Activated T-helper 9 cell treated with anti-CD3 and anti-CD28 coated beads, Interleukin-2, amount 50 U/mL, for 16 hours (primary cell): ENCODE measurements around the gene NUP210.

Experiments
- DNase-seq: peaks from one replicate; pipeline ENCODE4 v3.0.0-alpha.2; 2020; ENCODE audit warnings: low read depth

The NUP210 gene

GRCh38 chr3:13274551-13275332, 145.4 kb downstream of the NUP210 start:
- no peak for DNase-seq

- no peak for DNase-seq
Measured at GRCh38 chr3:13274125-13274524, 146.0 kb downstream of the NUP210 start.

GRCh38 chr3:13273604-13274105, 146.5 kb downstream of the NUP210 start:
- DNase-seq: no peak

- DNase-seq: no peak
Measured at GRCh38 chr3:13272831-13273603, 147.1 kb downstream of the NUP210 start.

- DNase-seq: no peak
Measured at GRCh38 chr3:13269711-13270378, 150.3 kb downstream of the NUP210 start.

- no peak for DNase-seq
Measured at GRCh38 chr3:13268961-13269441, 151.1 kb downstream of the NUP210 start.

- no peak for DNase-seq
Measured at GRCh38 chr3:13268120-13268519, 152.0 kb downstream of the NUP210 start.

- no peak for DNase-seq
Measured at GRCh38 chr3:13266651-13267362, 153.3 kb downstream of the NUP210 start.
